Lower lobe of right lung (tissue), 2 donors: Measurements from ENCODE around the gene AOC2. TPM values are rescaled to one million over a fixed set of nuclear protein-coding genes. Genes with fewer than 3 reads are reported as not detected.
A peak's percentile ranks its signal among the peaks of the same experiment; 100 is the strongest.
"Not testable (repeated sequence)": the region's sequence is repeated elsewhere in the genome, so short reads cannot be mapped to it uniquely, and the experiment has no call there.

Experiments
- ATAC-seq, 2 donors: fragments of 200-7000 bp; cut with Tn5 transposase; one replicate each; pipeline ENCODE4 v1.9.1; 2020 to 2022; ENCODE audit warnings: mild to moderate bottlenecking in 2 of 2, moderate library complexity in 2 of 2
- DNase-seq: peaks from one replicate; pipeline ENCODE4 v3.0.0-alpha.2; 2020
- H3K27ac ChIP-seq: fragments of 200-600 bp; one replicate; pipeline ENCODE4 v1.8.0; 2022
- H3K27me3 ChIP-seq: fragments of 200-600 bp; one replicate; pipeline ENCODE4 v1.8.0; 2022; ENCODE audit warnings: low read depth
- H3K36me3 ChIP-seq: fragments of 200-600 bp; one replicate; pipeline ENCODE4 v1.8.0; 2022; ENCODE audit warnings: mild to moderate bottlenecking
- H3K4me1 ChIP-seq: fragments of 200-600 bp; one replicate; pipeline ENCODE4 v1.8.0; 2022
- H3K4me3 ChIP-seq: fragments of 200-600 bp; one replicate; pipeline ENCODE4 v1.8.0; 2022; ENCODE audit warnings: mild to moderate bottlenecking
- H3K9me3 ChIP-seq: fragments of 200-600 bp; one replicate; pipeline ENCODE4 v1.8.0; 2022
- CTCF ChIP-seq: fragments of 200-600 bp; IDR thresholded peaks from one replicate; pipeline ENCODE4 v1.8.0; 2022; ENCODE audit warnings: antibody characterized with exemption, mild to moderate bottlenecking
- intact Hi-C: fragments of 100-400 bp; cut with DNase I; formaldehyde crosslinking; loops from one replicate; pipeline ENCODE4 v1.11.0; 2022
- total RNA-seq: library from RNA; stranded (reverse); fragmentation: NEBNext Ultra II Directional; extraction: Animal tissue kit (Norgen Biotek cat#: 25700); gene quantifications from one replicate; pipeline ENCODE4 v1.2.1, GENCODE V29; 2021
- donor health status: DM: no; HTN: yes; CAD: no; lungs with severe emphysema.

Gene AOC2
- total RNA-seq, 1 donor from 2014 or later: 2.1 TPM

GRCh38 chr17:42853597-42853967 is 9.2 kb downstream of the AOC2 start:
- Histone ChIP-seq H3K27me3 (no peaks in the 10 kb centered on the region), H3K27ac (peak overlapping the region; percentile 76), H3K4me3 (peak overlapping the region; percentile 52), H3K4me1 (peaks cover 36% of the 10 kb centered on the region), H3K9me3 (no peaks in the 10 kb centered on the region), H3K36me3 (no peaks in the 10 kb centered on the region)
- DNase-seq (no peak), ATAC-seq (no peak)
- TF ChIP-seq CTCF: no peak
- intact Hi-C loops: no loop called here

GRCh38 chr17:42853968-42854790 is 9.8 kb downstream of the AOC2 start:
- no peaks in the 10 kb centered on the region for H3K27me3 ChIP-seq
- H3K4me1 ChIP-seq: peaks cover 31% of the 10 kb centered on the region
- no peak for TF ChIP-seq CTCF
- H3K36me3 ChIP-seq: no peaks in the 10 kb centered on the region
- H3K9me3 ChIP-seq: no peaks in the 10 kb centered on the region
- peak overlapping the region; percentile 76 for H3K27ac ChIP-seq
- DNase-seq (no peak), ATAC-seq (no peak)
- intact Hi-C loops: no loop called here
- H3K4me3 ChIP-seq: peak overlapping the region; percentile 52

- ATAC-seq (peak; percentile 30 to 54), DNase-seq (no peak)
- intact Hi-C loops: no loop called here
Measured at GRCh38 chr17:42855048-42855596, 10.7 kb downstream of the AOC2 start.

GRCh38 chr17:42856093-42856492 is 11.7 kb downstream of the AOC2 start:
- H3K36me3 ChIP-seq, DNase-seq, H3K9me3 ChIP-seq, intact Hi-C loops, H3K27me3 ChIP-seq: not testable (repeated sequence)
- peak; percentile 39 to 54 for ATAC-seq
- Histone ChIP-seq H3K4me3 (peak overlapping the region; percentile 52), H3K4me1 (peaks cover 18% of the 10 kb centered on the region), H3K27ac (peak overlapping the region; percentile 61)

More at GRCh38 chr17:42855048-42855596, 10.7 kb downstream of the AOC2 start:
- no peak for TF ChIP-seq CTCF
- Histone ChIP-seq H3K4me3 (peak overlapping the region; percentile 52), H3K4me1 (peaks cover 23% of the 10 kb centered on the region), H3K27ac (peak overlapping the region; percentile 61), H3K36me3 (no peaks in the 10 kb centered on the region), H3K9me3 (no peaks in the 10 kb centered on the region), H3K27me3 (no peaks in the 10 kb centered on the region)

- H3K36me3 ChIP-seq, H3K9me3 ChIP-seq, DNase-seq, H3K4me3 ChIP-seq, intact Hi-C loops, H3K27me3 ChIP-seq: not testable (repeated sequence)
- ATAC-seq: peak; percentile 39 to 64
- Histone ChIP-seq H3K4me1 (peaks cover 18% of the 10 kb centered on the region), H3K27ac (peak overlapping the region; percentile 43)
Measured at GRCh38 chr17:42856516-42856915, 12.1 kb downstream of the AOC2 start.

GRCh38 chr17:42857389-42857788 is 13.0 kb downstream of the AOC2 start:
- no peak for TF ChIP-seq CTCF
- intact Hi-C loops: no loop called here

More at GRCh38 chr17:42857389-42857788, 13.0 kb downstream of the AOC2 start:
- Histone ChIP-seq H3K9me3 (no peaks in the 10 kb centered on the region), H3K4me1 (peaks cover 18% of the 10 kb centered on the region), H3K4me3 (no peak overlapping the region), H3K27ac (no peak overlapping the region), H3K27me3 (no peaks in the 10 kb centered on the region), H3K36me3 (no peaks in the 10 kb centered on the region)
- DNase-seq: no peak
- ATAC-seq: no peak
